ENCODE measurements around the gene NEK6.

- TF ChIP-seq CTCF (IDR thresholded peaks at IDR 0.05), result no peak
- TF ChIP-seq POLR2A (IDR thresholded peaks at IDR 0.05), result no peak
- TF ChIP-seq EP300 (IDR thresholded peaks at IDR 0.05), result no peak
These were observed 46.0 kb downstream of the NEK6 start for GRCh38 chr9:124303762-124304161.

All from tibial nerve (tissue), 4 donors.